Omental fat pad (tissue), 4 donors: Measurements from ENCODE around the gene DLG2. TPM values are rescaled to one million over a fixed set of nuclear protein-coding genes. Genes with fewer than 3 reads are reported as not detected.

Source experiments
- ATAC-seq: fragments of 150-250 bp; one replicate; pipeline ENCODE4 v1.9.1; 2016; ENCODE audit warnings: mild to moderate bottlenecking, moderate library complexity; ENCODE audit not compliant: low FRiP score
- DNase-seq: peaks from one replicate; pipeline ENCODE4 v3.0.0-alpha.2; 2019; ENCODE audit warnings: low spot score
- CTCF ChIP-seq, 3 donors: fragments of 450-650 bp; IDR thresholded peaks; one replicate each; pipeline ENCODE4 v1.5.1; 2016 to 2017; ENCODE audit warnings: antibody characterized with exemption in 3 of 3, mild to moderate bottlenecking in 3 of 3, moderate library complexity in 2 of 3
- total RNA-seq, 4 donors: library from RNA; depleted of rRNA; stranded (reverse); fragments of >200 nt; gene quantifications; one replicate each; pipeline ENCODE4 v1.1.0, GENCODE V29; 2016

DLG2 gene
- total RNA-seq, 4 donors from 2014 or later = 4.8 to 13.2 (median 8.1) TPM

GRCh38 chr11:85589373-85589772 lies 37.8 kb downstream of the DLG2 start:
- no peak for DNase-seq
- TF ChIP-seq CTCF (IDR thresholded peaks at IDR 0.05) = no peak

GRCh38 chr11:85582111-85582510 lies 45.0 kb downstream of the DLG2 start:
- no peak for DNase-seq
- TF ChIP-seq CTCF (IDR thresholded peaks at IDR 0.05) = no peak
- ATAC-seq = no peak

More at GRCh38 chr11:85589373-85589772, 37.8 kb downstream of the DLG2 start:
- ATAC-seq = no peak

- no peak for ATAC-seq
- TF ChIP-seq CTCF (IDR thresholded peaks at IDR 0.05) = no peak
Measured at GRCh38 chr11:85575388-85575787, 51.8 kb downstream of the DLG2 start.

GRCh38 chr11:85572056-85572455 lies 55.1 kb downstream of the DLG2 start:
- ATAC-seq = no peak
- TF ChIP-seq CTCF (IDR thresholded peaks at IDR 0.05) = no peak
- no peak for DNase-seq

More at GRCh38 chr11:85575388-85575787, 51.8 kb downstream of the DLG2 start:
- DNase-seq = no peak

- TF ChIP-seq CTCF (IDR thresholded peaks at IDR 0.05) = no peak
- DNase-seq (no peak), ATAC-seq (no peak)
Measured at GRCh38 chr11:85569525-85569924, 57.6 kb downstream of the DLG2 start.

GRCh38 chr11:85558411-85558810 lies 68.7 kb downstream of the DLG2 start:
- no peak for DNase-seq
- no peak for TF ChIP-seq CTCF (IDR thresholded peaks at IDR 0.05)

GRCh38 chr11:85551881-85552280 lies 75.3 kb downstream of the DLG2 start:
- ATAC-seq = no peak

More at GRCh38 chr11:85558411-85558810, 68.7 kb downstream of the DLG2 start:
- no peak for ATAC-seq

More at GRCh38 chr11:85551881-85552280, 75.3 kb downstream of the DLG2 start:
- no peak for DNase-seq
- no peak for TF ChIP-seq CTCF (IDR thresholded peaks at IDR 0.05)
